HAP-1 (cell line): Measurements from ENCODE around the gene TAS2R31.
"Not testable (repeated sequence)": the region's sequence is repeated elsewhere in the genome, so short reads cannot be mapped to it uniquely, and the experiment has no call there.

Experiments
- DNase-seq, 2 experiments: peaks; one replicate each; pipeline ENCODE4 v3.0.0-alpha.2; 2016 to 2020; ENCODE audit warnings: low spot score in 2 of 2
- H3K27me3 ChIP-seq: fragments of 250-450 bp; sonication (Bioruptor Pico); 2 replicates; pipeline ENCODE4 v1.5.1; 2020; ENCODE audit warnings: low read depth, mild to moderate bottlenecking, moderate library complexity
- H3K36me3 ChIP-seq: fragments of 250-450 bp; sonication (Bioruptor Pico); replicated peaks from 2 replicates; pipeline ENCODE4 v1.5.1; 2020; ENCODE audit warnings: mild to moderate bottlenecking
- H3K4me1 ChIP-seq: fragments of 250-450 bp; sonication (Bioruptor Pico); 2 replicates; pipeline ENCODE4 v1.5.1; 2020; ENCODE audit warnings: mild to moderate bottlenecking
- H3K4me3 ChIP-seq: fragments of 250-450 bp; sonication (Bioruptor Pico); 2 replicates; pipeline ENCODE4 v1.5.1; 2020; ENCODE audit warnings: mild to moderate bottlenecking, moderate library complexity
- H3K9me3 ChIP-seq: fragments of 250-450 bp; sonication (Bioruptor Pico); 2 replicates; pipeline ENCODE4 v1.5.1; 2020; ENCODE audit warnings: mild to moderate bottlenecking, moderate library complexity
- in situ Hi-C: fragments of 300-500 bp; cut with MboI; formaldehyde crosslinking; loops from 3 replicates; pipeline ENCODE4 v1.14.3; 2020; ENCODE audit warnings: low sequenced_read_pairs, inconsistent platforms, mixed read lengths

Gene TAS2R31

DNA sequence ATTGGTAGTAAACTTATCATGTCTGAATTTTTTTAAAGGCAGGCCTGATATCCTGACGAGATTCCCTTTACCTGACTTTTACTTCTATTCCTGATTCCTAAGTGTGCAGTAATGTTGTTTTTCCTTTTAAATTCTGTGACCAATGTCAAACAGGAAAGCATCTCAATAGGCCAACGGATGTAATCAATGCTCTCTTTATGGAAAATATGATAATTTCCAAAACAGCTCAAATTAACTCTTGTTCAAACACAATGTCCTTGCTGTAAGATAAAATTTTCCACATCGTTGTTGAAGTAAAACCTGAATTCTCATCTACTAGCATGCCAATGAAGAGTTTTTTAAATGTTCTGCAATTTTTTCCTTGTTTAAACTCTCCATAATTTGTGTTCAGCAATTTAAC lies 8.0 kb upstream of the TAS2R31 start:
- Histone ChIP-seq H3K9me3 (no peaks in the 10 kb centered on the region), H3K4me1 (no peaks in the 10 kb centered on the region), H3K27me3 (no peaks in the 10 kb centered on the region), H3K36me3 (0 out of 2 replicates have a peak, but pooled peaks cover 4% of the 10 kb centered on the region), H3K4me3 (no peak overlapping the region)
- DNase-seq = no peak
- in situ Hi-C loops = no loop called here

DNA sequence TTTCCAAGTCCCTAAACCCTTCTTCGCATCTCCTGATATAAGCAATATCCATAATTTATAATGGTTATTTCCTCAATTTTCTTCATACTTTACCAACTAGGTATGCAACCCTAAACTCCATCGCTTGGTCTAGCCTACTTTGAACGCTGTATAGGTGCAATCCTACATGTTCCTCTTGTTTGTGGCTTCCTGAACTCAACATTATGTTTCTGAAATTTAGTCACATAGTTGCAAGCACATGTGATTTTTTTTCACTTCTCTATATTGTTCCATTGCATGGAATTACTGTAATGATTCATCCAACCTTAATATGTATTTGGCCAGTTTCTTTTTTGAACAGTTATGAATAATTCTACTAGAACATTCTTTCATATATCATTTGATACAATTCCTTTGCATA lies 2.8 kb upstream of the TAS2R31 start:
- H3K9me3 ChIP-seq, H3K4me1 ChIP-seq, in situ Hi-C loops, H3K4me3 ChIP-seq, DNase-seq, H3K27me3 ChIP-seq, H3K36me3 ChIP-seq: not testable (repeated sequence)

DNA sequence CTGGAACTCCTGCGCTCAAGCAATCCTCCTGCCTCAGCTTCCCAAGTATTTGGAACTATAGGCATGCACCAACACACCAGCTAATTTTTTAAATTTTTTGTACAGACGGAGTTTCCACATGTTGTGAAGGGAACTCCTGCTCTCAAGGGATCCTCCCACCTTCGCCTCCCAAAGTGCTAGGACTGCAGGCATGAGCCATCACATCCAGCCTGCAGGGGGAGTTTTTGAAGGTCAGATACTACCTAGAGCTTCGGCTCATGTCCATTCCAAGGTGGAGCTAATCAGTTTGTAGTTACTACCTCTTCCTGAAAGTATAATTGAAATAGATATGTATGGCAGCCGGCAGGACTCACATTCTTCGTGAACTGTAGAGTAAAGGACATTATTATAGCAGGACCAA lies 5.1 kb downstream of the TAS2R31 start:
- in situ Hi-C loops = no loop called here
- H3K4me3 ChIP-seq = no peak overlapping the region
- DNase-seq = peak in 1 of 2 experiments; percentile 14
- H3K4me1 ChIP-seq = no peaks in the 10 kb centered on the region
- no peaks in the 10 kb centered on the region for H3K27me3 ChIP-seq
- no peaks in the 10 kb centered on the region for H3K9me3 ChIP-seq
- H3K36me3 ChIP-seq = no peaks in the 10 kb centered on the region

DNA sequence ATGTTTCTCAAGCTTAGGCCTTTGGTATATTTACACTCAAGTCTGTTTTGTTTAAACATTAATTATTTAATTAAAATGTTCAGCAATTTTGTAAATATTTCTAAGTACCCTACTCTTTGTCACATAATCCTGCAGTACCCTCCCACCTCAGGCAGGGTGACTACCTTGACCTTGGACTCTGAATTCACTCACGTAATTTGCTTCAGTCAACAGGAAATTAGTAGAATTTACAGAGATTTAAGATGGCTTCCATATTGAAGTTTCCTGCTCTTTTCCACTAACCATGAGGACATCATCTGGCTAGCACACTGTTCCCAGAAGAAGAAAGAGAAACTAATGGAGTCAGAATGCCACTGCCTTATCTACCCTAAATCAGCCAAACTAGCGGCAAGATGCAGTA lies 7.8 kb downstream of the TAS2R31 start:
- Histone ChIP-seq H3K4me1 (no peaks in the 10 kb centered on the region), H3K27me3 (no peaks in the 10 kb centered on the region), H3K36me3 (no peaks in the 10 kb centered on the region), H3K9me3 (no peaks in the 10 kb centered on the region), H3K4me3 (no peak overlapping the region)
- in situ Hi-C loops = no loop called here
- DNase-seq = no peak

DNA sequence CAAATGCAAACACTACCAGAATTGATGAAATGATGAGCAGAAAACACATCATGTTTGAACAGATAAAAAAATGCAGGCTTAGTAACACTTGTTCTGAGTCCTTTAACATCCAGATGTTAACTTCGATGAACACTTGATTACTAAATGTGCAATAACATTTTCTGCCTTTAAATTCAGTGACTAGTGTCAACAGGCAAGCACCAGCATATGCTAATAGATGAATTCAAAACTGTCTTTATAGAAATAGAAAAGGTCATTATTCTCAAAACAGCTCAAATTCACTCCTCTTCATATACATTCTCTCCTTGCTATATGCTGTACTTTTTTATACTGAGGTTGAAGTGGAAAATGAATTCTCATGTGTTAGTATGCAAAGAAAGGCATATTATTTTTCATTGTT lies 8.7 kb downstream of the TAS2R31 start, which contains the start of gene TAS2R19:
TAS2R19 (minus strand) TSS at position 101 of the 400 bp plus-strand sequence; CDS start at position 52, 49 bp downstream.
- no peak for DNase-seq
- Histone ChIP-seq H3K4me1 (no peaks in the 10 kb centered on the region), H3K27me3 (no peaks in the 10 kb centered on the region), H3K4me3 (no peak within 1 kb of the TSS), H3K9me3 (no peaks in the 10 kb centered on the region), H3K36me3 (no peaks in the 10 kb centered on the region)
- in situ Hi-C loops = no loop called here

DNA sequence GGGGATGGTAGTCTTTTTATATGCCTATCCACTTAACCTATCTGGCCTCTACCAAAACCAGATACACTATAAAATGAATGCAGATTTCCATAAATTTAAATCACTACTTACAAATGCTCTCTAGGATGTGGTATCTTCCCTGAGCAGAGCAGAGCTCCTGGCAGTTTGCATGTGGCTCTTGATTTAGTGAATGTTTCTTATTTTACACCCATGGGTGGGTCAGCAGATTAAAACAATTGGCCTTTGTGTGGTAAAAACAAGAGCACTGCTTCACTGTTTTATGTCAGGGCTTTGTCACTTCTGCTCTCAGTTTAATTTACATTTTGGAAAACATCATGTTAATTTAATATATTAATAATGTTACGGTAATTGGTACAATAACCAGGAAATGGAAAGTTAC lies 14.3 kb downstream of the TAS2R31 start:
- H3K9me3 ChIP-seq = no peaks in the 10 kb centered on the region
- H3K4me3 ChIP-seq = no peak overlapping the region
- H3K4me1 ChIP-seq = no peaks in the 10 kb centered on the region
- no peak for DNase-seq
- H3K27me3 ChIP-seq = no peaks in the 10 kb centered on the region
- H3K36me3 ChIP-seq = no peaks in the 10 kb centered on the region
- in situ Hi-C loops = loop anchor here (5.0 kb wide), 1 partner anchor 55 kb away; no protein-coding TSS in a partner anchor

DNA sequence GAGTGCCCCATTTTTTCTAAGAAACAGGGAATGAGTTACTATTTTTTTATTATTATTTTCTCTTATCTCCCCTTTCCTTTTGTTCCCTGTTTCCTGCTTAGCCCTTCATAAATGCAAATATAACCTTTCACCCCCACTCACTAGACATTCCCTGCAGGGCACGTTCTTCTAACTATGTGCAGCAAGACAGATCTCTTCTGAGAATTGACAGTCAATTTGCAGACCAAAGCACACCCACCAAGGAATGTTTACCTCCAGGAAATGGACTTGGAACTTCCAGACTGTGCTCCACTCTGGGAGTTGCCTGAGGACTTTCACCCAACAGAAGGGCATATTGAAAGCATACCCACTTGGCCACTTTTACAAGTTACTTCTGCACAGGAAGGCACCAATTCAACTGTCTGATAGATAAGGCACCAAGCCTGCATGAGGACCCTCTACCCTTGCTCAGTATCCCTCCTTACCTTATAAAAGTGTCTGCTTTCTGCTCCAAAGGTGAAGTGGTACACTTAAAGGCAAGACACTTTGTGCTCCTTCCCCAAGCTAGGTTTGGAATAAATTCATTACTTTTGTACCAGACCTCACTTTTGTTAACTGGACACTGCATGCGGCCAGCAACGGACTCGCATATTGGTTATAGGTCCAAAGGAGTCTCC lies 15.3 kb downstream of the TAS2R31 start:
- H3K4me1 ChIP-seq = no peaks in the 10 kb centered on the region
- in situ Hi-C loops = loop anchor here (5.0 kb wide), 1 partner anchor 56 kb away; no protein-coding TSS in a partner anchor

DNA sequence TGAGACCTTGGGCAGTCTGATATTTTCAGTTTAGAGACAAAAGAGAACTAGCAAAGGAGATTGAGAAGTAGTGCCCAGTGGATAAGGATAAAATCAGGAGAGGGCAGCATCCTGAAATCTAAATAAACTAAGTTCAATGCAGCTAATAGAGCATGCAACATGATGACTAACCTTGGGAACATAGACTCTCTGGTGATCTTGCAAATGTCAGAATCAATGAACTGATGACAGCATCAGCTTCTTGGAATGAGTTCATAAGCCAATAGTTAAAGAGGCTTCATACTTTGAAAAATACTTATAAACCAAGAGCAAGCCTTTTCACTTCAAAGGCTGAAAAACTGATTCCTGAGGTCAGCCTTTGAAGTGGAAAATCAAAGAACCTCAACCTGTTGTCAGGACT lies 17.0 kb downstream of the TAS2R31 start:
- no peaks in the 10 kb centered on the region for H3K27me3 ChIP-seq
- in situ Hi-C loops = no loop called here
- DNase-seq = no peak
- H3K4me3 ChIP-seq = no peak overlapping the region
- H3K4me1 ChIP-seq = no peaks in the 10 kb centered on the region
- no peaks in the 10 kb centered on the region for H3K9me3 ChIP-seq
- no peaks in the 10 kb centered on the region for H3K36me3 ChIP-seq

More for the DNA sequence above, 15.3 kb downstream of the TAS2R31 start:
- no peaks in the 10 kb centered on the region for H3K36me3 ChIP-seq
- H3K4me3 ChIP-seq = no peak overlapping the region
- DNase-seq = no peak
- no peaks in the 10 kb centered on the region for H3K27me3 ChIP-seq
- H3K9me3 ChIP-seq = no peaks in the 10 kb centered on the region

DNA sequence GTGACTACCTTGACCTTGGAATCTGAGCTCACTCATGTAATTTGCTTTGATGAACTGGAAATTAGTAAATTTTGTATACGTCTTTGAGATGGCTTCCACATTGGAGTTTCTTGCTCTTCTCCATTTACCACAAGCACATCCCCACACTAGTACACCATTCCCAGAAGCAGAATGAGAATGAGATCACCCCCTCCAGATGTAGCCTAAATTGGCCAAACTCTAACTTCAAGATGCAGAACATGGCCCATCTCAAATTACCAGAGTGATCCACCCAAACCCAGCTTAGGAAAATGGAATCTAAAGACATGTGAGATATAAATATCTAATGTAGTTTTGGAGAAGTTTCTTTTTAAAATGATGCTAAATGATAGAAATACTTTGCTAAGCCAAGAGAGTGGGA lies 23.6 kb downstream of the TAS2R31 start:
- DNase-seq = no peak
- Histone ChIP-seq H3K4me1 (no peaks in the 10 kb centered on the region), H3K4me3 (no peak overlapping the region), H3K9me3 (no peaks in the 10 kb centered on the region), H3K36me3 (no peaks in the 10 kb centered on the region), H3K27me3 (no peaks in the 10 kb centered on the region)
- in situ Hi-C loops = no loop called here

DNA sequence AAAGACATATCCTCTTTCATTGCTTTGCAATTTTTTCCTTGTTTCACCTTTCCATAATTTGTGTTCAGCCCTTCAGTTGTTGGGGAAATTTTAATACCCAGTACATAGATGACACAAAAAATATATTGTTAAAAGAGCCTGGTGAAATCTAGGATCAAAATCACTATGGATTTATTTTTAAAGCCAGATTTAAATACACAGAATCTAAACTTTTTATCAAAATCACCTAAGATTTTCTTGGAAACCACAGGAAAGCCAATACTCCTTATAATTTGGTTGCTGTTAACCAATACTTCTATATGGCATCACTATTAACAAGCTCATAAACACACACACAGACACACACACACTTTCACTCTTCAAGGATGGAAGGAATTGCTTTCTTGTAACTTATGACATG lies 33.0 kb downstream of the TAS2R31 start, which contains the start of gene TAS2R20:
TAS2R20 (minus strand) TSS at position 101 of the 400 bp plus-strand sequence. CDS start 429 bp downstream, outside the sequence.
- Histone ChIP-seq H3K4me3 (no peak within 1 kb of the TSS), H3K4me1 (no peaks in the 10 kb centered on the region), H3K36me3 (no peaks in the 10 kb centered on the region), H3K27me3 (no peaks in the 10 kb centered on the region), H3K9me3 (no peaks in the 10 kb centered on the region)
- in situ Hi-C loops = no loop called here
- DNase-seq = no peak

DNA sequence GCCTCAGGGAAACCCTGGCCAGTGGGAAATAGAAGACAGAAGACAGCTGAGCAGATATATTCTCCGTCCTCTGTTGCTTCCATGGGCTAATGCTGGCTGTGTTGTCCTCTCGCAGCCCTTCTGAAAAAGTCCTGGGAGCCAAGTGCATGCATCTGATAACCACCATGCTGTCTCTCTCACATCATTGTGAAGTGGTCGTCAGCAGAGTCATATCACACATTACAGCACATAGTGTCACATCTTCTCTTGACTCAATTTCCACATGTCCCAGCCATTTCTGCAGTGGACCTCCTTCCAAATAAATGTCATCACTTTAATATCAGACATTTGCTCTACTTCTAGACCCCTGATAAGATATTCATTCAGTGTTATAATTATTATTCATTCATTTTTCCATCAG lies 36.9 kb downstream of the TAS2R31 start:
- no peak for DNase-seq
- no peaks in the 10 kb centered on the region for H3K27me3 ChIP-seq
- no peaks in the 10 kb centered on the region for H3K36me3 ChIP-seq
- no peak overlapping the region for H3K4me3 ChIP-seq
- H3K9me3 ChIP-seq = no peaks in the 10 kb centered on the region
- no peaks in the 10 kb centered on the region for H3K4me1 ChIP-seq
- in situ Hi-C loops = no loop called here

DNA sequence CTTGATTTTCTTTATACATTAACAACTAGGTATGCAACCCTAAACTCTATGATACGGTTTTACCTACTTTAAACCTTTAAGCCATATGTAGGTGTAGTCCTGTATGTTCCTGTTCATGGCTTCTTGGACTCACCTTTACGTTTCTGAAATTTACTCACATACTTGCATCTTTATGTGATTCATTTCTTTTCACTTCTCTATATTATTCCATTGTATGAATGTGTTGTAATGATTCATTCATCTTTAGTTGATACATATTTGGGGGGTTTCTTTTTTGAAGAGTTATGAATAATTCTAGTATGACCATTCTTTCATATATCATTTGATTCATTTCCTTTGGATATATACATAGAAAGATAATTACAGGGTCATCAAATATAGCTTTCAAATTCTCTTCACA lies 42.1 kb downstream of the TAS2R31 start:
- Histone ChIP-seq H3K4me3 (no peak overlapping the region), H3K9me3 (no peaks in the 10 kb centered on the region), H3K36me3 (no peaks in the 10 kb centered on the region), H3K27me3 (no peaks in the 10 kb centered on the region), H3K4me1 (no peaks in the 10 kb centered on the region)
- in situ Hi-C loops = no loop called here
- no peak for DNase-seq

DNA sequence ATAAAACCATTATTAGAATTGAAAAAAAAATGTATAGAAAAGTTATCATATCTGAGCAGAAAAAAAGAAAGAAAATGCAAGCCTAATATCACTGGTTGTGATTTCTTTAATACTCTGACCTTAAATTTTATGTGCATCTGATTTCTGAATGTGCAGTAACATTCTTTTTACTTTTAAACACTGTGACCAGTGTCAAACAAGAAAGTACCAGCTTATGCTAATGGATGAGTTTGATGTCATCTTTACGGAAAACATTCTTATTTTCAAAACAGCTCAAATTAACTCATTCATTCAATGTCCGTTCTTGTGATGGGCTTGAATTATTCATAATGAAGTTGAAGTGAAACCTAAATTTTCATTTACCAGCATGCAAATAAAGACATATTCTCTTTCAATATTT lies 44.4 kb downstream of the TAS2R31 start, which contains the start of gene TAS2R50:
TAS2R50 (minus strand) TSS at position 101 of the 400 bp plus-strand sequence; CDS start at position 49, 52 bp downstream.
- H3K9me3 ChIP-seq = no peaks in the 10 kb centered on the region
- no peak for DNase-seq
- in situ Hi-C loops = no loop called here
- no peaks in the 10 kb centered on the region for H3K36me3 ChIP-seq
- no peak within 1 kb of the TSS for H3K4me3 ChIP-seq
- no peaks in the 10 kb centered on the region for H3K27me3 ChIP-seq
- H3K4me1 ChIP-seq = no peaks in the 10 kb centered on the region

DNA sequence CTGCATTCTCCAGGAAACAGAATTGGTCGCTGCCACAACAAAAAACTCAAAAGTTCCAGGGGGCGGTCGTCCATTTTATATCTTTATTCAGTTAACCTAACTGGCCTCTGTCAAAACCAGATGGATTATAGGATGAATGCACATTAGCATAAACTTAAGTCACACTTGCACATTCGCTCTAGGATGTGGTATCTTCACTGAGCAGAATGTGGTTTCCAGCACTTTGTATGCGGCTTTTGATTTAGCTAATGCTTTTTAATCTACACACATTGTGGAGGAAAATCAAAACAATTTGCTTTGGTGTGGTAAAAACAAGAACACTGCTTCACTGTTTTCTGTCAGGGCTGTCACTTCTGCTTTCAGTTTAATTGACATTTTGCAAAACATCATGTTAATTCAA lies 49.0 kb downstream of the TAS2R31 start:
- in situ Hi-C loops = no loop called here
- H3K4me1 ChIP-seq = no peaks in the 10 kb centered on the region; the same call in 1 of the 2 replicates
- no peaks in the 10 kb centered on the region for H3K9me3 ChIP-seq
- no peak overlapping the region for H3K4me3 ChIP-seq
- H3K27me3 ChIP-seq = no peaks in the 10 kb centered on the region
- H3K36me3 ChIP-seq = no peaks in the 10 kb centered on the region
- DNase-seq = no peak
